Endothelial cell of umbilical vein (primary cell): Measurements from ENCODE around the gene MARK4.

Experiments used
- CTCF ChIP-seq, 2 donors: IDR thresholded peaks; 1 replicate in 1 of 2; 2 replicates in 1 of 2; pipeline ENCODE4 v1.5.1; 2011; ENCODE audit warnings: low read length in 2 of 2, mild to moderate bottlenecking in 2 of 2, moderate library complexity in 2 of 2, control low read depth in 1 of 2, inconsistent platforms in 1 of 2, low read depth in 1 of 2; ENCODE audit not compliant: insufficient read depth in 1 of 2; ENCODE audit errors: extremely low read depth in 1 of 2
- EZH2 ChIP-seq: IDR thresholded peaks from 2 replicates; pipeline ENCODE4 v1.6.1; 2012; ENCODE audit warnings: borderline replicate concordance, low read depth, mild to moderate bottlenecking, moderate library complexity, low read length, inconsistent platforms; ENCODE audit not compliant: severe bottlenecking
- MAX ChIP-seq: IDR thresholded peaks from 2 replicates; pipeline ENCODE4 v1.6.1; 2011; ENCODE audit not compliant: insufficient read depth, insufficient read length
- POLR2A ChIP-seq: IDR thresholded peaks from 2 replicates; pipeline ENCODE4 v1.6.1; 2012; ENCODE audit warnings: low read depth, mild to moderate bottlenecking, control low read depth, low read length
- POLR2AphosphoS5 ChIP-seq: IDR thresholded peaks from 2 replicates; pipeline ENCODE4 v1.6.1; 2012; ENCODE audit warnings: low read depth, mild to moderate bottlenecking, control low read depth, low read length, moderate library complexity; ENCODE audit not compliant: insufficient read depth

GRCh38 chr19:45290381-45290931 is 39.4 kb downstream of the MARK4 start:
- no peak for TF ChIP-seq EZH2
- TF ChIP-seq CTCF (IDR thresholded peaks at IDR 0.05; ENCODE audit: extremely low read depth in 1 of 2, insufficient read depth in 1 of 2, low read depth in 1 of 2, low read length in 2 of 2): no peak
- TF ChIP-seq POLR2A: no peak
- TF ChIP-seq MAX: no peak
- TF ChIP-seq POLR2AphosphoS5: no peak
